OCI-LY1 (cell line): ENCODE measurements around the gene MAP4K1.

Source experiments
- CTCF ChIP-seq: fragments of 200-600 bp; sonication (generic), shearing (Covaris generic); IDR thresholded peaks from 2 replicates; pipeline ENCODE4 v1.5.1; 2017; ENCODE audit warnings: mild to moderate bottlenecking, antibody characterized with exemption, low read length, moderate library complexity, mixed read lengths
- EZH2 ChIP-seq: fragments of 200-600 bp; sonication (generic), shearing (Covaris generic); IDR thresholded peaks from 2 replicates; pipeline ENCODE4 v1.8.0; 2017; ENCODE audit warnings: borderline replicate concordance, mixed run types, mild to moderate bottlenecking, antibody characterized with exemption, low read length, moderate library complexity, mixed read lengths

GRCh38 chr19:38556521-38557174, 61.1 kb downstream of the MAP4K1 start:
- TF ChIP-seq CTCF (peak; percentile 24; the same call in 1 of the 2 replicates), EZH2 (no peak)
